DMS 273 (cell line): ENCODE data around the gene NOSIP.

Experiments used
- DNase-seq: peaks from one replicate; lab custom pipeline; 2025; ENCODE audit not compliant: unreplicated experiment; lab: John Stamatoyannopoulos, UW

The NOSIP gene

DNA sequence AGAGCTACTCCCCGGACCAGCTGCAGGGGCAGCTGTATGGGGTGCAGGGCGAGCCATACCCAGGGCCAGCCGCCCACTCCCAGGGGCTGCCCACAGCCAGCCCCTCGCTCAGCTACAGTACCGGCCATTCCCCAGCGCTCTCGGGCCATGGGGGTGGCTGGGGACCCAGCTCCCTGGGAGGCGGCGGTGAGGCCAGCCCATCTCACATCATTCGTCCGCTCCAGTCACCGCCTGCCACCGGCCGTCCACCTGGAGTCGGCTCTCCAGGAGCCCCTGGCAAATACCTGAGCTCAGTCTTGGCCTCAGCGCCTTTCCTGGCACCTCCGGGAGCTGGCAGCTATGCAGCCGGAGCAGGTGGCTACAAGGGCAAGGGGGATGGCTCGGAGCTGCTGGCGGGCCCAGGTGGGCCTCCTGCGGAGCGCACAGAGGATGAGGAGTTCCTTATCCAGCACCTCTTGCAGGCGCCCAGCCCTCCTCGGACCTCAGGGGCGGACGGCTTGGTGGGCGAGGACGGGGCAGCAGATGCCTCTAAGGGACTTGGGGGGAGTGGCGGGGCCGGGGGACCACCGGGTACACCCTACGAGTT is 15.6 kb upstream of the NOSIP start:
- no peak for DNase-seq

DNA sequence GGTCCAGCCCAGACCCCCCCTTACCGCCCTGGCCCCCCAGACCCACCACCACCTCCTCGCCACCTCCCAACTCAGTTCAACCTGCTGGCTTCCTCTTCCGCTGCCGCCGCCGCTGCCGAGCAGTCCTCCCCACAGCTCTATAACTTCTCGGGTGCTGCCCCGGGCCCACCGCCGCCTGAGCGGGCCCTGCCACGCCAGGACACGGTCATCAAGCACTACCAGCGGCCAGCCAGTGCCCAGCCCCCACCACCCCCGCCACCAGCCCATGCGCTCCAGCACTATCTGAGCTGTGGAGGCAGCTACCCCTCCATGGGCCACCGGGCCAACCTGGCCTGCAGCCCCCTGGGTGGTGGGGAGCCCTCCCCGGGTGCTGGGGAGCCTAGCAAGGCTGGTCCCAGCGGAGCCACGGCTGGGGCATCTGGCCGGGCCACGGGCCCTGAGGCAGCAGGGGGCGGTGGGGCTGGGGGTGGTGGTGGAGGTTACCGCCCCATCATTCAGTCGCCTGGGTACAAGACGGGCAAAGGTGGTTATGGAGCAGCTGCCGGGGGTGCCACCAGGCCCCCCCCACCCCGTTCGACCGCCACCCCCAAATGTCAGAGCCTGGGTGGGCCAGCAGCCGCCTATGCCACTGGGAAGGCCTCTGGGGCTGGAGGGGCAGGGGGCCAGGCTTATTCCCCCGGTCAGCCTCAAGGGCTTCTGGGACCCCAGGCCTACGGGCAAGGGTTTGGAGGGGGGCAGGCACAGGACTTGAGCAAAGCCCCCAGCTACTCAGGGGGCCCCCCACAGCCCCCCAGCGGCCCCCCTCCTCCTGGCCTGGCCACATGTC is 14.8 kb upstream of the NOSIP start:
- DNase-seq, result no peak

DNA sequence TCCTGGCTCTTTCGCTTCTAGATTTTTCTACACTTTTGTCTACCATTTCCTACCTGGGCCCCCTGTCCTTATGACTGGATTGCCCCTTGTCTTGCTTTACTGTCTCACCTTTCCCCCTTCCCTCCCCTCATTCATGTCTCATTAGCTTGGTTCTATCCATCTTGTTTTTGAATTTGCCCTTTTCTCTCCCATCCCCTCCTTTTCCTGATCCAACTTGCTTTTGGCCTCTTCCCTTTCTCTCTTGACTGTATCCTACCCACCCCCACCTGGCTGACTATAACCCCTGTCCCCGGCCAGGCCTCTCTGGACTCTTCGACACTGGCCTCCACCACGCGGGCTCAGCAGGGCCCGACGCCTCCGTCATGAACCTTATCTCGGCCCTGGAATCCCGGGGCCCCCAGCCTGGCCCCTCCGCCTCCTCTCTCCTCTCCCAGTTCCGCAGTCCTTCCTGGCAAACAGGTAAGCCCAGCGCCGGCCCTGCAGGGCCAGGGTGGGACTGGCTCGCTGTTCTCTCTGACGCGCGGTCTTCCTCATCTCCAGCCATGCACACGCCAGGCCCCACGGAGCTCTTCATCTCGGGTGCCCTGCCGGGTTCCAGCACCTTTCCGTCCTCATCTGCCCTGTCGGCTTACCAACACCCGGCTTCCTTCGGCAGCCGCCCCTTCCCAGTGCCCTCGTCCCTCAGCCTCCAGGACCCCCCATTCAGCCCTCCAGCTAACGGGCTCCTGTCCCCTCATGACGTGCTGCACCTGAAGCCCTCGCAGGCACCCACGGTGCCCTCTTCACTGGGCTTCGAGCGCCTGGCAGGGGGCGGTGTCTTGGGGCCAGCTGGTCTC is 14.0 kb upstream of the NOSIP start:
- DNase-seq, result no peak

DNA sequence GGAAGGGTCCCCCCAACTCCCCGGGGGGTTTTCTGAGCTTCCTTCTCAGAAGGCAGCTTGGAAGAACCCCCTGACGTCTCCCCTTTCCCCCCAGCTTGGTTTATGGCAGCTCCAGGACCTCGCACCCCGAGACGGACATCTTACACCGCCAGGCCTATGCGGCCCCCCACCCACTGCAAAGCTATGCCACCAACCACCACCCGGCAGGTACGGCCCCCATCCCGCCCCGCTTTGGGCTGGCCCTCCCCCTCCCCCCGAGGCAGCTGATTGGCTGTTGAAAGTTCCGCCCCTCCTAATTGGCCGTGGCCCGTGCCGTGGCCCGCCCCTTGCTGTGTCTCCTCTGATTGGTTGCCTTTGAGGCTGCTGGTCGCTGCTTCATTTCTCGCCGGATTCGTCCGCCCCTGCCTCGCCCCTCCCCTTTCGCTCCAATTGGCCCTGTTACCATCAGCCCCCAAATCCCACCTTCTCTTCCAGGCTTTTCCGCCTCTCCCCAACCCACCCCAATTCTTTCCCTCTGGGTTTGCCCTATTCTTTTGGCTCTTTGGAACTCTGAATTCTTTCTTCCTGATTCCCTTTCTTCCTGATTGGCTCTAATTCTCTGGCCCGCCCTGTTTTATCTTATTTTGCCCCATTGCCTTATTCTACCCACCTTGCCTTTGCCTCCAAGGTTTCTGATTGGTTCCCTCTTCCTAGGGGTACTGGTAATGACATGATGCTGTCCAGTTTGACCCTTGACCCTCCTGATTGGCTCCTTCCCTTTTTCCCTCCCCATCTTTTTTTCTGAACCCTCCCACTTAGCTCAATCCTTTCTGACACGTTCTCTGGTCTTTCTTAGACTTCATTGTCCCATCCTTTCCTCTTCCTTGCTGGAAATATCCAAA is 13.1 kb upstream of the NOSIP start:
- peak; percentile 61 for DNase-seq

DNA sequence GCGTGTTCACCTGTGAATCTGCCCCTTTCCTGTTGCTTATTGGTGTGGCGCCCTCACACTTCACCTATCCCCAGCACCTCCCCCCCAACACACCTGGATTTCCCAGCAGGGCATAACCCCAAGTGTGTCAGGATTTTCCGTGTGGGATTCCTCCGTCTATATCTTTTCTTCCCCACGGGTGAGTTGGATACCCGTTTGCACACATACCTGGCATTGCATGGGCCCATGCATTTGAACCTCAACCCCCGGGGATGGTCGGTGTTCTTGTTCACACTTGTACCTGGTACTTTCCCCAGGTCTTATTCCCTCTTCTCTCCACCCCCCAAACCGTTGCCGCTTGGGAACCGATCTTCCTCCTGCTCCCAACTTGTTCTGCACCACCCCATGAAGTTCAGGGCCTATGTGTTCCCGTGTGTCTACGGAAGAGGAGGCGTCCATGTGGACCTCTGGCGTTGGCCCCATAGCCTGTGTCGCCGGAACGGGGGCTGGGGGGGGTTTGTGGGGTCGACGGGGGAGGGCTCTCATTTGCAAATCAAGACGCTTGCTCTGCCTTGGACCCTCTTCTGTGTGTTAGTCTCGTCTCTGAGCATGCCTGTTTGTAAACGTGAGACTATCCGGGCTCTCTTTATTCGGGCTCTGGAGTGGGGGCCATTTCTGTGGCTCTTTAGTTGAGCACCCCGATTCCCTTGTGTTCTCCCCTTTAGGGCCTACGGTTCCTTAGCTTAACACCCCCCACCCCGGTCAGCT is 12.3 kb upstream of the NOSIP start:
- no peak for DNase-seq

DNA sequence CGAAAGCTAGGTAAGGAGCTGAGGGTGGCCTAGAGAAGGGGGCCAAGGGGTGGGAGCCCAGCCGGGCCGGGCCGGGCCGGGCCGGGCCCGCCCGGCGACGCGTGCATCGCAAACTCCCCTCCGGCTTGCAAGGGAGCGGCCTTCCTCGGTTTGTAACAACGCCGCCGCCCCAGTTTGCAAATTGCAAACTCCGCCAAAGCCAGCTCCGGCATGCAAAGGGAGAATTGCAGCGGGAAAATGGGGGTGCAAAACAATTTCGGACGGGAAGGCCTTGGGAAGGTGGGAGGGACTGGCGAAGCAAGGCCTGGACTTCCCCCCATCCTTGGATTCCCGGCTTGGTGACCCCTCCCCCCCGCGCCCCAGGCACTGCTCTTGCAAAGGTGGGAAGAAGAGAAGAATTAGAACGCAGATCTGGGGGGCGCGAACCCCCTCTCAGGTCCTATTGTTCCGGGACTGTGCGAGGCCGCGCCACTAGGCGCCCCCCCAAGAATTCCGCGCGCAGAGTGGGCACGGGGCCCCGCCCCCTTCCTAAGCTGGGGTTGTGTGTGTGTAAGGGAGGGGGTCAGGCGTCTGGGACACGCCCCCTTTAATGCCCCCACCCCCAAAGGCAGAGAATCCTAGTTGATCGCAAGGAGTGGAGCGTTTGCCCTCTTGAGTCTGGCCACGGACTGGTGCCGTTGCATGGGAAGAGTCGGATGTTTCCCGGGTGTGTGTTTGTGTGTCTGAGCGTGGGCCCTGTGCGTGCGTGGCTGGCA is 11.6 kb upstream of the NOSIP start:
- DNase-seq, result peak; percentile 75

DNA sequence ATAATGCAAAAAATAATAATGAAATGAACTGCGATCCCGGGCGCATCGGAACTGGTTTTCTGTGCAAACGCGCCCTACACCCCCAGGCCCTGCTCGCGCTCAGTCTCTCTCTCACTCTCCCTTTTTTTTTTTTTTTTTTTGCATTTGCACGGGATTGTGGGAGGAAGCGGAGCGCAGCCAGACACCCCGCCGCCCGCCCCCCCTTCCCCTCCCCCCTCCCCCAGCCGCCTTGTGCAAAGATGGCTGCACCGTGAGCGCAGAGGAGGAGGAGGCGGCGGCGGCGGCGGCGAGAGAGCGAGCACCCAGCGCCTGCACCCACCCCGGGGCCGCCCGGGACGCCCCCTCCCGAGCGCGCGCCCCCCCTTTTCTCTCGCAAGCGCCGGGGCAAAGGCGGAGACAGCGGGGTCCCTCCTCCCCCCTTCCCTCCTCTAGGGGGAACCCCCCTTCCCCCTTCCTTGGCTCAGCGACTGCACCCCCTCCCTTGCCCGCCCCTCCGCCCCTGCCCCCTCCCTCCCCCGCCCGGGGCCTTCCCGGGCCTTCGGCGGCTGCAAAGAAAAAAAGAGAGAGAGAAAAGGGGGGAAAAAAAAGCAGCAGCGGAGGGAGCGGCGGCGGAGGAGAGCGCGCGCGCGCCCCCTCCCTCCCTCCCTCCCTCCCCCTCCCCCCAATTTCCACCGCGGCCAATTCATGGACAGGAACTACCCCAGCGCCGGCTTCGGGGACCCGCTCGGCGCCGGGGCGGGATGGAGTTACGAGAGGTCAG is 10.8 kb upstream of the NOSIP start, which contains the start of gene PRR12:
Gene PRR12 (plus strand): TSS at position 212 of the 760 bp plus-strand sequence. CDS start 473 bp downstream, at position 685.
- DNase-seq, result peak; percentile 81

DNA sequence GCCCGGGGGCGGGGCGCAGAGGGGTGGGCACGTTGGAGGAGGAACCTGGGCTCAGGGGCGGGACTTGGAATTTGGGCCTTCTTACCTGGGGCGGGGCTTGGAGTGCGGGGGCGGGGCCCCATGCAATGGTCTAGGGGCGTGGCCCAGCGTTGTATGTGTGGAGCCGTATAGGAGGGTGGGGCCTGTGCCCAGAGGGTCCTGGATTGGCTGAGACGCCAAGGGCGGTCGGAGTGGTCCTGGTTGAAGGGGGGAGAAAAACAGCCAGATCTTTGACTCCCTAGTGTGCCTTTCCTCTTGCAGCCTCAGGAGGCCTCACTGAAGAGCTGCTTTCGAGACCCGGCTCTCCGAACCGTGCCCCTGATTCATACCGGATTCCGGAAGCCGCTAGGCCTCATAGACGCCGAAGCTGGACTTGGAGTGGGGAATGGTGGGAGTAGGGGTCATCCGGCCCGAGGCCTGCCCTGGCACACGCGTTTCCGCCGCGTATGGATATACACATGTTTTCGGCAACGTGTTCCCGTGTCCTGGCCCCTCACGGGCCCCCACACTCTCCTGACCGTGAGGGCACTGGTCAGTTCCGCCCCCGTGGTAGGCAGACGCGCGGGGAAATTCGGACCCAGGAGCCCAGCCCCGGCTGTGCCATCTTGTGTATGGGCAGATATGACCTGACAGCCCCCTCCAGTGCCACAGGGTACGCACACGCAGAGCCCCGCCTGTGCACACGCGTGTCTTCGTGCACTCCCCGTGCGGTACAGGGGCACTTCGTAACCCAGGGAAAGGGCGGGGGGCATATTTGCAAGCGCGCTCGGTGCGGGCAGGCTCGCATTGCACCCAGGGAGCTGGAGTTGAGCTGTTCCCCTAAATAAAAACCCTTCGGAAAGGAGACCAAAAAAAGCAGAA is 10.0 kb upstream of the NOSIP start:
- peak; percentile 99 for DNase-seq

DNA sequence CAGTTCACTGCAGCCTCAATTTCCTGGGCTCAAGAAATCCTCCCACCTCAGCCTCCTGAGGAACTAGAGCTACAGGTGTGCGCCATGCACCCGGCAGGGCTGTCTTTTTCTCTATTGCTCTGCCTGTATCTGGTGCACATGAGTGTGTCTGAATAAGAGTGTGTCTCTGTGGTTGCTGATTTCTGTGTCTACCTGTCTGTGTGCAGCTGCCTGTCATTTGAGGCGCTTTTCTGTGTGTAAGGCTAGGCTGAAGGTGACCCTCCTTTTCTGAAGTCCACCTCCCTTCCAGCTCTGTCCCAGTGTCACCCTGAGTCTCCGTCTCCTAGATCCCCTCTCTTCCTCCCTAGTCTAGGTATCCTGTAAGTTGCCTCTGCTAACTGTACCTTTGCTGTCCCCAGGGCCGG is 9.1 kb upstream of the NOSIP start:
- DNase-seq, result no peak

DNA sequence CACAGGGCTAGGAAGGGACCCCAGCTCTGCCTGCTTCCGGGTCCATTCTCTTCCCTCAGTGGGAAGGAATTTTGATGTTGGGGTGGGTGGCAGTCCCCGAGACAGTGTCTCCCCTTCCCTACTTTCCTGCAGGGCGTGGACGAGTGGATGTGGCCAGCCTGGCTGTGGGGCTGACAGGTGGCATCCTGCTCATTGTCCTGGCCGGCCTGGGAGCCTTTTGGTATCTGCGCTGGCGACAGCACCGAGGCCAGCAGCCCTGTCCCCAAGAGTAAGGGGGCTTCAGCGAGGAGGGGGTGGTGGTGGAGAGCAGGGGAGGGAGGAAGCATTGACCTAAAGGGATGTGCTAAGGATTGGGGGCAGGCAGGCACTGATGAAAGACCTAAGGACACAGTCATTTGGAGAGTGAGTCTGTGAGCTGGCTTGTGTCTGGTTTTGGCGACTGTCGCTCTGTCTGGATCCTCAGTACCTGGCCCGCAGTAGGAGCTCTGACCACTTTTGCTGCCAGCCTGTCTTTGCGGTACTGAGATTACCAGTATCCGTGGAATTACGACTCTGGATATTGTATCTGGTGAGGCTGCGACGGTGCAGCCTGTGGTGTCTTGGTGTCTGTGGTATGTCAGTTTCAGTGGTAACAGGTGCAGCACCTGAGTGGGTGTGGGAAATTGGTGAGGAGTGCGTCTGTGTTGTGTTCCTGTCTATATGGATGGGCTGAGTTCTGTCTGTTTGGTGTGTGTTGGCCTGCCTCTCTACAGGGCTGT is 8.2 kb upstream of the NOSIP start:
- no peak for DNase-seq

DNA sequence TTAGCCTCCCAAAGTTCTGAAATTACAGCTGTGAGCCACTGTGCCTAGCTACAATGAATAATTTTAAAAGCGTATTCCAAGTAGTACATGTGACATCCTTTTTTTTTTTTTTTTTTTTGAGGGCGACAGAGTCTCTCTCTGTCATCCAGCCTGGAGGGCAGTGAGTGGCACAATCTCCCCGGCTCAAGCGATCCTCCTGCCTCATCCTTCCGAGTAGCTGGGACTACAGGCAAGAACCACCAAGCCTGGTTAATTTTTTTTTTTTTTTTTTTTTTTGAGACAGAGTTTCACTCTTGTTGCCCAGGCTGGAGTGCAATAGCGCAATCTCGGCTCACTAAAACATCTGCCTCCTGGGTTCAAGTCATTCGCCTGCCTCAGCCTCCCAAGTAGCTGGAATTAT is 6.9 kb upstream of the NOSIP start:
- no peak for DNase-seq

DNA sequence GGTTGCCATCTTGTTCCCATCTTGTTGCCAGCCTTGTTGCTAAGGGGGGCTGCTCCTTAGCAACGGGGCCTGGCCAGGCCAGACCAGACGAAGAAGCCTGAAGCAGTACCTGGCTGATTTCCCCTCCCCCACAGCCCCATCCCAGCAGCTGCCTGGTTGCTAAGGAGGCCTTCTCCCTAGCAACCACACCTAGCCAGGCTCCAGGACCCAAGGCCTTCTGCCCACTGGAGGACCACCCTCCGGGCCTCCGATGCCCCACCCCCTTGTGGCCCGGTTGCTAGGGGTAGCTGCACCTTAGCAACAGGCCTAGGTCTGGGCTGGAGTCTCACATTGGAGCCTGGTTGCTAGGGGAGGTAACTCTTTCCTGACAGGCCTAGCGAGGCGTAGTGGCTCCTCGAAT is 4.7 kb upstream of the NOSIP start:
- DNase-seq, result peak; percentile 62

DNA sequence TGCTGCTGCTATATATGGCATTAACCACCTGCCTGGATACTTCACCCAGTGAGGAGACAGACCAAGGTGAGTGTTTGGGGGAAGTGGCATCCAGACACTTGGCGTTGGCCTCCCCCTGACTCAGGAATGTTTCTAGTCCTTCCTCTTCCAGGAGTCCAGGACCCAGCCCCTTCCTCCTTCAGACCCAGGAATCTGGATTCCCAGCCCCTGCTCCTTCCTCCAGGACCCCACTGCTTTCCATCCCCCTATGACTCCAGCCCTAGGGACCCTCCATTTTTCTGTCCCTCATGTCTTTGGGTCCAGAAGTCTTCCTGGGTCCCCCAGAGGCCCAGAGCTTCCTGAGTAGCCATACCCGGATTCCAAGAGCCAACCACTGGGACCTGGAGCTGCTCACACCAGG is 2.9 kb upstream of the NOSIP start:
- no peak for DNase-seq

DNA sequence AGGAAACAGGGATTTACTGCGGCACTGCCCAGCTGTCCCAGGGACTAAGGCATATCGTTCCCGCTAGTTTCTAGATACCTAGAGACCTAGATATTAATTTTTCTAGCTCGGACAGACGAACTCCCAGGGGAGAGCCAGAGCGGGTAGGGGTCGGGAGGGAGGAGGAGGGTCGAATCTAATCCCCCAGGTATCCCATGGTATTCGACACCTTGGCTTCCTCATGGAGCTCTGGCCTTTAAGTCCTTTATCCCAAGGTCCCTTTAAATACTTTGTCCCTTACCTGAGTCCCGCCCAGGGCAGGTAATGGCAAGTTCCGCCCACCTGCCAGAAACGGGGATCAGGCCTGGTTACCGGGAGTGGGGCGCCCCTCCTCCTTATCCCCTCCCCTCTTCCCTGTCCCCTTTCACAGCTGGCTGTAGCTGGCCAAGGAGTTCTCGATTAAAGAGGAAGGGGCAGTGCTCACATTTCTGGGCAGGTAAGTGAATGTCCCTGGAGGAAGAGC is 702 bp upstream of the NOSIP start, which contains the start of gene PRRG2:
Gene PRRG2 (plus strand): TSS at position 310 of the 502 bp plus-strand sequence. CDS start 1,904 bp downstream, outside the sequence.
- no peak for DNase-seq

DNA sequence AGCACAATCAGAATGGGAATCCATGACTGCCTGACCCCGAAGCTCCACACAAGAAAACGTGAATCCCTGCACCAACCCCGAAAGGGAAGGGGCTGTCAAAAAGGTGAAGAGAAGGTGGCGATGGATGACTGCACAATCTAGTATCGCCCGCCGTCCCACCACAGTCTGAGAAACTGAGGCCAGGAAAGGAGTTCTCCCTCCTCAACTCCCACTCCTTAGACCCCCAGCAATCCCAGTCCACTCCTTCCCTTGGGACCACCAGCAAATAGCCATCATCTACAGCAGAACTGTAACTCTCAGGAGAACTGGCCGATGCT is 451 bp downstream of the NOSIP start:
- no peak for DNase-seq

DNA sequence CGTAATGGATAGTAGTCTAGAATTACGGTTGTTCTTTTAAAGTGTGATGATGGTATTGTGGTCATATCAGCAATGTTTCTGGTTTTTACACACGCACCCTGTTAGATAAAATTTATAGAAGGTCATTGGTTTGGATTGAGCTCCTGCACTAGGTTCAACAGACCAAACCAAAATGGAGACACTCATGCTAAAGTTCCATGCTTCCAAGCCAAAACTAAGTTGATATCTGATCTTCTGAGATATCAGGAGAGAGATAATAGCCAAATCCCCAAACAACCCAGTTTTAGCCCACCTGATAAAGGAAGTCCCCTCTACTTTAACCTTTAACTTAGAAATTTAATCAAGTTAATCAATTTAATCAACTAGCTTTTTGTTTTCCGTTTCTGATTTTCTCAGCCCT is 1.2 kb downstream of the NOSIP start:
- DNase-seq, result no peak
